ENCODE measurements around the gene STUM.
A peak's percentile ranks its signal among the peaks of the same experiment; 100 is the strongest.

Gene STUM

DNA sequence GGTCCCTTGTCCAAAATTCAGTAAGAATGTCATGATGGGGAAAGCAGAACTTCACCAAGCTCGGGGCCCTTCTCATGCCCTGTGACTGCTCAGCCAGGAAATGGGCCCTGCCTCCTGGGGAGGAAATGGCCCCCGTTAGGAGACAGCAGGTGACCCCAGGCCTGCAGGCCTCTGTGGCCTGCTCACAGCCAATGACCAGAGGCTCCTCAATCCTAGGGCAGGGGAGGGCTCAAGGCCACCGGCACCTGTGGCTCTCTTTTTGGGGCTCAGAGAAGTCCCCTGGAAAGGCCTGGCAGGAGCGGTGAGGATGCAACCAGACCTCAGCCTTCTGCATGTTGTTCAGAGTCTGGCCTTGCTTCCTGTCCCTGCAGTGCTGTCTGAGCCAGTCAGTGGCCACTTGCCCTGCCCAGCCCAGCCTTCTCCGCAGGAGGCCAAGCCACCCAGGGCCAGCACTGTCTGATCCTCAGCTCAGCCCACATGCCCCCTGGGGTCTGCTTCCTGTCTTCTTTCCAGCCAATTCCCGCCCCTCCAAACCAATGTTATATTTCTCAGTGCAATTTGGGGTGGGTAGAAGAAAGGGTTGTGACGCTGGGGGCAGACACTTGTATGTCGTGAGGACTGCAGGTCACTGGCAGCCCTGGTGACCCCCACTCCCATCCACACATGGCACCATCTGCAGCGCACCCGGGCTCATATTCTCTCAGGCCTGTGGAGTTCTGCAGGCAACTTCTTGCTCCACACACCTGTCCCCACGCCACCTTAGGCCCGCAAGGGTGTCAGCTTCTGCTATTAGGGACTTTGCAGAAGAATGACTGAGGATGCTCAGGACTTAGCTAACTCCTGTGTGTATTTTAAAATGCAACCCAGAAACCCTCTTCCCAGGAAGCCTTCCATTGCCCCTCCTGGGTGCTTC, 106.9 kb downstream of the STUM start:
- H3K4me3 ChIP-seq (ENCODE audit: insufficient read depth, low read depth, low read length, poor library complexity, severe bottlenecking): no peak overlapping the region
- no peaks in the 10 kb centered on the region for H3K9me3 ChIP-seq (ENCODE audit: control insufficient read depth, low read length)
- no peak overlapping the region for H3K27ac ChIP-seq (ENCODE audit: insufficient read depth, low read length, poor library complexity, severe bottlenecking)
- peaks cover 8% of the 10 kb centered on the region for H3K4me1 ChIP-seq (ENCODE audit: control insufficient read depth, insufficient read depth, low read length, poor library complexity, severe bottlenecking)
- H3K36me3 ChIP-seq (ENCODE audit: control insufficient read depth, insufficient read depth, low read length): peaks cover 2% of the 10 kb centered on the region
- no peaks in the 10 kb centered on the region for H3K27me3 ChIP-seq (replicated peaks; ENCODE audit: control insufficient read depth, insufficient read depth, low read length, poor library complexity, severe bottlenecking)
- no peak for DNase-seq

GRCh38 chr1:226656201-226656600, 107.6 kb downstream of the STUM start:
- Histone ChIP-seq H3K27ac (ENCODE audit: insufficient read depth, low read length, poor library complexity, severe bottlenecking) (no peak overlapping the region), H3K9me3 (ENCODE audit: control insufficient read depth, low read length) (no peaks in the 10 kb centered on the region), H3K36me3 (ENCODE audit: control insufficient read depth, insufficient read depth, low read length) (peaks cover 2% of the 10 kb centered on the region), H3K27me3 (replicated peaks; ENCODE audit: control insufficient read depth, insufficient read depth, low read length, poor library complexity, severe bottlenecking) (no peaks in the 10 kb centered on the region), H3K4me3 (ENCODE audit: insufficient read depth, low read depth, low read length, poor library complexity, severe bottlenecking) (no peak overlapping the region), H3K4me1 (ENCODE audit: control insufficient read depth, insufficient read depth, low read length, poor library complexity, severe bottlenecking) (peaks cover 5% of the 10 kb centered on the region)
- DNase-seq: no peak

DNA sequence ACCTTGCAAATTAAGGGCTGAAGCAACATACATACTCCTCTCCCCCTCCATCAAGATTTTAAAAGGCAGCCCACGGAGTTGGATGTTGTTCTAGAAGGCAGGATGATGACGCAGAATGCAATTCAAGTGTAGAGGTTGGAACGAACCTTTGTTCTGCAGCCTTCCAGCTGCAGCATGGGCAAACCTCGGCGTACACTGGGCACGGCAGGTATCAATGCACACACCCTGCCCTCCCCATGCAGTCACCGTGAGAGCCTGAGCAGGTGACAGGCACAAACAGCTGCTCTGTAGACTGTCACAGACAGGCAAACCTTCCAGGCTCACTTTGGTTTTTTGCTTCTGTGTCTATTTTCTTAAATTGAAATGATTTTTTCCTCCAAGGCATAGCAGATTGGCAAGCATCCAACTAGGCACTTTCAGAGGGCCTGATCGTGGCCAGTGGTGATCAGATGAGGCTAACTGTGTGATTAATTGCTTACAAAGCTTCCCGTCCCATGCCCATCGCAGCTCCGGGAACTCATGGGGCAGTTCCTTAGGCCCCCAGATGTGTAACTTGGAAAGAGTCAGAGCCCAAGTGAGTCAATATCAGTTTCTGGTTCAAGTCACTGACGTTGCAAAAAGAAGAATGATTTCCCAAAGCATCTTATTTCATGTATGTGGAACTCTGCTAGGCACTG, 108.2 kb downstream of the STUM start:
- no peak for DNase-seq
- Histone ChIP-seq H3K36me3 (ENCODE audit: control insufficient read depth, insufficient read depth, low read length) (peaks cover 2% of the 10 kb centered on the region), H3K4me1 (ENCODE audit: control insufficient read depth, insufficient read depth, low read length, poor library complexity, severe bottlenecking) (no peaks in the 10 kb centered on the region), H3K27ac (ENCODE audit: insufficient read depth, low read length, poor library complexity, severe bottlenecking) (no peak overlapping the region), H3K9me3 (ENCODE audit: control insufficient read depth, low read length) (no peaks in the 10 kb centered on the region), H3K4me3 (ENCODE audit: insufficient read depth, low read depth, low read length, poor library complexity, severe bottlenecking) (no peak overlapping the region), H3K27me3 (replicated peaks; ENCODE audit: control insufficient read depth, insufficient read depth, low read length, poor library complexity, severe bottlenecking) (no peaks in the 10 kb centered on the region)

GRCh38 chr1:226657895-226658545, 109.5 kb downstream of the STUM start:
- no peak overlapping the region for H3K4me3 ChIP-seq (ENCODE audit: insufficient read depth, low read depth, low read length, poor library complexity, severe bottlenecking)
- H3K36me3 ChIP-seq (ENCODE audit: control insufficient read depth, insufficient read depth, low read length): peaks cover 2% of the 10 kb centered on the region
- no peak overlapping the region for H3K27ac ChIP-seq (ENCODE audit: insufficient read depth, low read length, poor library complexity, severe bottlenecking)
- peaks cover under 1% of the 10 kb centered on the region for H3K4me1 ChIP-seq (ENCODE audit: control insufficient read depth, insufficient read depth, low read length, poor library complexity, severe bottlenecking)
- no peaks in the 10 kb centered on the region for H3K9me3 ChIP-seq (ENCODE audit: control insufficient read depth, low read length)
- H3K27me3 ChIP-seq (replicated peaks; ENCODE audit: control insufficient read depth, insufficient read depth, low read length, poor library complexity, severe bottlenecking): no peaks in the 10 kb centered on the region
- no peak for DNase-seq

GRCh38 chr1:226658546-226659125, 110.1 kb downstream of the STUM start:
- Histone ChIP-seq H3K4me1 (ENCODE audit: control insufficient read depth, insufficient read depth, low read length, poor library complexity, severe bottlenecking) (peaks cover 6% of the 10 kb centered on the region), H3K36me3 (ENCODE audit: control insufficient read depth, insufficient read depth, low read length) (peaks cover 2% of the 10 kb centered on the region), H3K27me3 (replicated peaks; ENCODE audit: control insufficient read depth, insufficient read depth, low read length, poor library complexity, severe bottlenecking) (no peaks in the 10 kb centered on the region), H3K9me3 (ENCODE audit: control insufficient read depth, low read length) (no peaks in the 10 kb centered on the region), H3K27ac (ENCODE audit: insufficient read depth, low read length, poor library complexity, severe bottlenecking) (peak overlapping the region; percentile 90), H3K4me3 (ENCODE audit: insufficient read depth, low read depth, low read length, poor library complexity, severe bottlenecking) (no peak overlapping the region)
- DNase-seq: no peak
